Stimulated activated CD8-positive, alpha-beta memory T cell treated with anti-CD3 and anti-CD28 coated beads, Interleukin-4, amount 100 ng/mL, for 4 hours (primary cell): ENCODE results near the gene DZIP1.
A peak's percentile ranks its signal among the peaks of the same experiment; 100 is the strongest.
"Not testable (repeated sequence)": the region's sequence is repeated elsewhere in the genome, so short reads cannot be mapped to it uniquely, and the experiment has no call there.

ENCODE experiments used
- DNase-seq, 2 donors: peaks; one replicate each; pipeline ENCODE4 v3.0.0-alpha.2; 2020; ENCODE audit warnings: low read depth in 2 of 2, low spot score in 1 of 2

Gene DZIP1

DNA sequence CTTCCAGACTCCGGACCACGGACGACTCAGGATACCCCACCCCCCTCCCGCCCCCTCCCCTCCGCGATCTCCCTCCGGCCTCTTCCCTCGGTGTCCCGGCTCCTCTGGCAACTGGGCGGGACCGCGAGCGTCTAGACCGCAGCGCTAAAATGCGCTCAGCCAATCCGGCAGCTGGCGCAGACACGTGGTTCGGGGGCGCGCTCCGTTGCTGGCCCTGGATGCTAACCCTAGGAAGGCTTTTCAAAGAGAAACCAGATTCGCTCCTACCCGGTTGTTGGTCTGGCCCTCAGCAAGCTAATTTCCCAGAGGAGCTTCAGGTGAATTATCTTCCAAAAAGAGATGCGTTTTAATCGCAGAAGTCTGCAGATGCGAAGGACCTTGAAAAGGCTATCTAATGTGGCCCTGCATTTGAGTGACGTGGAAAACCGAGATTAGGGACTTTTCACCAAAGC, at the start of gene DZIP1:
Gene DZIP1 (minus strand): TSS at position 106 of the 452 bp plus-strand sequence. CDS start 2,677 bp downstream, outside the sequence.
- no peak for DNase-seq

GRCh38 chr13:95690986-95691385, 46.5 kb upstream of the DZIP1 start:
- DNase-seq, result not testable (repeated sequence)

DNA sequence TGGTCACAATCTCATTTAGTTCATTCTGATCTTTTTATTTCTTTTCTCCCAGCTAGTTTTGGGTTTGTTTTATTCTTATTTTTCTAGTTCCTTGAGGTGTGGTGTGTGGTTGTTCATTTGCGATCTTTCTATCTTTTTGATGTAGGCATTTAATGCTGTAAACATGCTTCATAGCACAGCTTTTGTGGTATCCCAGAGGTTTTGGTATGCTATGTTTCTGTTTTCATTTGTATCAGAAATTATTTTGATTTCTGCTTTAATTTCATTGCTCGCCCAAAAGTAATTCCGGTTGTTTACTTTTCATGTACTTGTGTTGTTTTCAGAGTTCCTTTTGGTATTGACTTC, 45.0 kb upstream of the DZIP1 start:
- no peak for DNase-seq

DNA sequence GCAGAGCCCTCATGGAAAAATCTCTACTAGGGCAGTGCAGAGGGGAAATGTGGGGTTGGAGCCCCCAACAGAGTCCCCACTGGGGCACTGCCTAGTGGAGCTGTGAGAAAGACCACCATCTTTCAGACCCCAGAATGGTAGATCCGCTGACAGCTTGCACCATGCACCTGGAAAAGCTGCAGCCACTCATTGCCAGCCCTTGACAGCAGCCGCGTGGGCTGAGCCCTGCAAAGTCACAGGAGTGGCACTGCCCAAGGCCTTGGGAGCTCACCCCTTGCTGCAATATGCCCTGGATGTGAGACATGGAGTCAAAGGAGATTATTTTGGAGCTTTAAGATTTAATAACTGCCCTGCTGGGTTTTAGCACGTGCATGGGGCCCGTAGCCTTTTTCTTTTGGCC, 40.5 kb upstream of the DZIP1 start:
- DNase-seq, result not testable (repeated sequence)

DNA sequence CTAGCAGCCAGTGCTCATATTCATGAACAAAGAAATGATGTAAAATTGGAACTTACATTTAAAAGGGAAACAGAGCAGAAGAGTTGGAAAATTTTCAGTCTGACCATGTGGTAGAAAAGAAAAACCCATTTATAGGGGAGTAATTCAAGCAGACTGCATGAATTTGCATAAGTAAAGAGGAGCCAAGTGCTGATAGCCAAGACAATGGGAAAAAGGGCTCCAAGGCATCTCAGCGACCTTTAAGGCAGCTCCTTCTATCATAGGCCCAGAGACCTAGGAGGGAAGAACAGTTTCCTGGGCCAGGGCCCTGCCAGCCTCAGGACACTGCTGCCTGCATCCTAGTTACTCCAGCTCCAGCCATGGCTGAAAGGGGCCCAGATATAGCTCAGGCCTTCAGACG, 39.9 kb upstream of the DZIP1 start:
- no peak for DNase-seq

- no peak for DNase-seq
Measured at GRCh38 chr13:95679722-95680121, 35.2 kb upstream of the DZIP1 start.

- no peak for DNase-seq
Measured at GRCh38 chr13:95678967-95679366, 34.5 kb upstream of the DZIP1 start.

DNA sequence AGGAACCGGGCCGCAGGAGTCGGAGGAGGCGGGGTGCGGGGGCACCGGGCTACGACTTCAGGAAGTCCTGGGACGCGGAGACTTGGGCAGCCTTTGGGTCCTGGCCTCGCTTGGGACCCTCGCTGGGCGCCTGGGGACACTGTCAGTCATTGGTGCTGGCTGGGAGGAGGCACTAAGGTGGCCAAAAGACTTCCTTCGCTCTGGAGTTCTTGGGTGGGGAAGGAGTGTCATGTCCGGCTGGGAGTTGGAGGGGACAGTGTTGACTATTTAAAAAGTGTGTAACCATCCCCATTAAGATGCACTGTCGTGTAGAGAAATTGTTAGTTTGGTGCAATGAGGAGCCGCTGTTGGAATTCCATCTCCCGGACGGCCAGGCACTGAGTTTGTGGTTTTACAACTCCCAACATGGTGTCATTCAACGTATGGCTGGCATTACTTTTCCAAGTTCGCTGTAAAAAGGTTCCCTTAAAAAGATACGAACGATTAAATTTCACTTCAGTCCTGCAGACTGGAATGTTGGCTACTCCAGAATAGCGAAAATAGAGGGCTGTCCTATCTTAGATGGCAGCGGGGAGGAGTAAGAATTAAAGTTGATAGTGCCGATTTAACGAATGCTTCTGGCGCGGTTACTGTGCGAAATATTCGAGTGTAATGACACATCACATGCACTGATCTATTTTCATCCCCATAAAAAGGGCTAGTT, 33.2 kb upstream of the DZIP1 start:
- no peak for DNase-seq

- DNase-seq, result peak; percentile 91 to 98
Measured at GRCh38 chr13:95676762-95677563, 32.5 kb upstream of the DZIP1 start, which contains the start of gene DNAJC3. TSS of gene DNAJC3 (plus strand) at chr13:95677139. CDS start at chr13:95677256, 117 bp downstream.

- no peak for DNase-seq
Measured at GRCh38 chr13:95676105-95676761, 31.7 kb upstream of the DZIP1 start.

- no peak for DNase-seq
Measured at GRCh38 chr13:95671597-95671996, 27.1 kb upstream of the DZIP1 start.

DNA sequence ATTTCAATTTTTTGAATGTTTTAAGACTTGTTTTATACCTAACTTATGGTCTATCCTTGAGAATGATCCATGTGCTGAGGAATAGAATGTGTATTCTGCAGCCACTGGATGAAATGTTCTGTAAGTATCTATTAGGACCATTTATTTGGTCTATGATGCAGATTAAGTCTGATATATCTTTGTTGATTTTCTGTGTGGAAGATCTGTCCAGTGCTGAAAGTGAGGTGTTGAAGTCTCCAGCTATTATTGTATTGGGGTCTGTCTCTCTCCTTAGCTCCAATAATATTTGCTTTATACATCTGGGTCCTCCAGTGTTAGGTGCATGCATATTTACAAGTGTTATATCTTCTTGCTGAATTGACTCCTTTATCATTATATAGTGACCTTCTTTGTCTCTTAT, 22.7 kb upstream of the DZIP1 start:
- not testable (repeated sequence) for DNase-seq

- no peak for DNase-seq
Measured at GRCh38 chr13:95660981-95661581, 16.6 kb upstream of the DZIP1 start.

DNA sequence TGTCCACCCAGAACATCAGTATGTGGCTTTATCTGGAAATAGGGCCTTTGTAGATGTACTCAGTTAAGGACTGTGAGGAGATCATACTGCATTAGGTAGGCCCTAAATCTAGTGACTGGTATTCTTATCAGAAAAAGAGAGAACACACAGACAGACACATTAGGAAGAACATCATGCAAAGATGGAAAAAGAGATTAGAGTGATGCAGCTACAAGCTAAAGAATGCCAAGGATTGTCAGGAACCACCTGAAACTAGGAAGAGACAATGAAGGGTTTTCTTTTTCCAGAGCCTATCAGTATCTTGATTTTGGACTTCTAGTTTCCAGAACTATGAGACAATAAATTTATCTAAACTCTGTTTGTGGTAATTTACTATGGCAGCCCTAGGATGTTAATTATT, 15.0 kb upstream of the DZIP1 start:
- no peak for DNase-seq

GRCh38 chr13:95656386-95657015, 12.0 kb upstream of the DZIP1 start:
- no peak for DNase-seq

- no peak for DNase-seq
Measured at GRCh38 chr13:95652821-95653220, 8.3 kb upstream of the DZIP1 start.

DNA sequence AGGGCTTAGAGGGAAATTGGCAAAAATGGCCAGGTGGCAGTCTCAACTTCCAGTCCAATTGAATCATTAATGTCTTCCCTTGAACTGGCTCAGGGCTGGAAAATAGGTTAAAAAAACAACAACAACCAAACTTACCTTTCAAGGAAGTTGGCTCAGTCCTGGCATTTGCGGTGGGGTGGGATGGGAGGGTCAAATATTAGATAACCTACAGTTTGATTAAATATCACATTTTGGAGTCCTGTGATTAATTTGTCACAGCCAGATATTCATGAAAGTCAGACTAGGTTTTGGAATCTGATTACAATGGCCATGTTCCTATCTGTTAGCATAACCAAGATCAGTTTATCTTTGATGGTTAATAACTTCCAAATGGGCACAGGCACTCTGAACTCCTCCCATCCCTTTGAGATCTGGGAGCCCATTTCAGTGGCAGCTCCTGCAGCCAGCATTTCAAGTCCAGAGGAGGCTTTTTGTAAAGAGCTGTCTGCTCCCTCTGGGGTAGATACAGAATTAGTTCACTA, 7.8 kb upstream of the DZIP1 start:
- no peak for DNase-seq

DNA sequence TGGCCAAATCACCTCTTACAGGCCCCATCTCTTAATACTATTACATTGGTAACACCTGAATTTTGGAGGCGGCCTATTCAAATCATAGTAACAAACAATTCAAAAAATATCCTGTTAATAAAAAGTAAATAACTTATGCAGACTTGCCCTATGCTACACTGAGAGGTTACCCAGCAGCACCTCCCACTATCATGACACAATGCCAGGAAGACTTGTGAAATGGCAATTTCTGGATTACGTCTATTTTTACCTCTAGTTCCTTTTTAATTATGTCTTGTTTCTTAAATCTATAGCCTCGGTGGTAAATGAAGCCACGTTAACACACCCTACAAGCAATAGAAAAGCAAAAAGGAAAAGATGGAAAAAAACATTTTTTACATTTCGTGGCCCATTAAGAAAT, 6.2 kb upstream of the DZIP1 start:
- DNase-seq, result no peak

DNA sequence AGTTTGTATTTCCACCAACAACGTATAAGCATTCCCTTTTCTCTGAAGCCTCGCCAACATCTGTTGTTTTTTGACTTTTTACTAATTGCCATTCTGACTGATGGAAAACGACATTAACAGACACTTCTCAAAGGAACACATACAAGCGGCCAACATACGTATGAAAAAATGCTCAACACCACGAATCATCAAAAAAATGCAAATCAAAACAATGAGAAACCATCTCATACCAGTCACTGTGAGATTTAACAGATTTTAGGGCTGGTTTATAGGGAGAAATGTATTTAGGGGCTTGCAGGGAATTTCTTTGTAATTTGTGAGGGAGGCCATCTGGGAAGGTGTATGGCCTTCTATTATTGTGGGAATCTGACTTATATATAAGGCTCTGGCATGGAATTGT, 2.8 kb upstream of the DZIP1 start:
- no peak for DNase-seq

DNA sequence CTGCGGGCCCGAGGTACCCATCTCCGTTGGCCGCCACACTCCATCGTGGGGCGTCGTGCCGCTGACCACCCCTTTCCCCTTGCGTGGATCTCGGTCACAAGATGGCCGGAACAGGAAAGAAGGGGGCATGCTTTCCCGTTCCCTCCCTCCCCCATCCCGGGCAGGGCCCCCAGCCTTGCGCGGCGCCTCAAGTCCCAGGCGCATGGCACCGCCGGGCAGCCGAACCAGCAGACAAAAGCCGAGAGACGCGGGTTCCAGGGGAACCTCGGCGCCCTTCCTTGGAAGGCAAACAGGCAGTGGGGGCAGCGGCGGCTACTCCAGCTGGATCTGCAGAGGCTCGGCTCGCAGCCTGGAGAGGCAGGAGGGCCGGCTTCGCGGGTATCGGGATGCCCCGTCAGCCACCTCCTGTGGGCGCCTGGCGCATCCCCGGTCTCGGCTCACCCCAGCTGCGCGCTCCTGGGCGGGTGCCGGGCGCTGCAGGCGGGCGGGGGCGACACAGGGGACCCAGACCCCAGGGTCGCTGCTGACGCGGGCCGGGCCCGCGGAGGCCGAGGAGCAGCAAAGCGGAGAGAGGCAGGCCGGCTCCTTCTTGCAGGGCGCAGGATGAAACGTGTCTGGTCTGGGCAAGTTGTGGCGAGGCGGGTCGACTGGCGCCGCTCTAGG, 439 bp downstream of the DZIP1 start:
- DNase-seq, result no peak
